ENCODE results near the gene MARVELD2.

- no peak for TF ChIP-seq POLR2A (IDR thresholded peaks at IDR 0.05)
- no peak for TF ChIP-seq CTCF (IDR thresholded peaks at IDR 0.05)
Measured at GRCh38 chr5:69491027-69491426, 76.1 kb downstream of the MARVELD2 start.

All from lower leg skin (tissue), 3 donors.